Vagina (tissue), 2 donors: ENCODE measurements around the gene ALX3. TPM values are rescaled to one million over a fixed set of nuclear protein-coding genes. Genes with fewer than 3 reads are reported as not detected.

ENCODE experiments used
- DNase-seq, 2 donors: peaks; one replicate each; pipeline ENCODE4 v3.0.0-alpha.2; 2017; ENCODE audit errors: extremely low spot score in 2 of 2
- H3K27ac ChIP-seq: fragments of 200-600 bp; sonication (generic); one replicate; pipeline ENCODE4 v1.5.1; 2019
- H3K27me3 ChIP-seq: fragments of 200-600 bp; sonication (generic); one replicate; pipeline ENCODE4 v1.5.1; 2019
- H3K36me3 ChIP-seq, 2 donors: fragments of 200-600 bp; sonication (generic); one replicate each; pipeline ENCODE4 v1.5.1; 2017 to 2019
- H3K4me1 ChIP-seq: fragments of 200-600 bp; sonication (generic); one replicate; pipeline ENCODE4 v1.5.1; 2019
- H3K4me3 ChIP-seq, 2 donors: fragments of 200-600 bp; sonication (generic); 1 replicate in 1 of 2; 2 replicates in 1 of 2; pipeline ENCODE4 v1.5.1; 2016 to 2019
- H3K9me3 ChIP-seq: fragments of 200-600 bp; sonication (generic); one replicate; pipeline ENCODE4 v1.5.1; 2019
- CTCF ChIP-seq, 3 experiments: fragments of 450-650 bp in 2 of 3; fragments of 200-600 bp in 1 of 3; sonication (generic) in 1 of 3; IDR thresholded peaks; one replicate each; pipeline ENCODE4 v1.5.1; 2017 to 2019; ENCODE audit warnings: antibody characterized with exemption in 3 of 3, mild to moderate bottlenecking in 2 of 3, moderate library complexity in 2 of 3
- POLR2A ChIP-seq, 2 donors: fragments of 450-650 bp; IDR thresholded peaks; one replicate each; pipeline ENCODE4 v1.6.1; 2017; ENCODE audit warnings: antibody characterized with exemption in 2 of 2, mild to moderate bottlenecking in 2 of 2, moderate library complexity in 2 of 2
- POLR2AphosphoS5 ChIP-seq, 2 donors: sonication (generic); formaldehyde crosslinking; IDR thresholded peaks; one replicate each; pipeline ENCODE4 v1.9.0; 2017; ENCODE audit warnings: antibody characterized with exemption in 2 of 2, mild to moderate bottlenecking in 2 of 2, low read depth in 1 of 2; ENCODE audit not compliant: insufficient read depth in 1 of 2
- intact Hi-C: fragments of 100-400 bp; cut with DNase I; formaldehyde crosslinking; loops from one replicate; pipeline ENCODE4 v1.15.1; 2023
- total RNA-seq: library from RNA; depleted of rRNA; stranded (reverse); fragments of >200 nt; gene quantifications from one replicate; pipeline ENCODE4 v1.2.3, GENCODE V29; 2016

ALX3 gene
- total RNA-seq, 1 donor from 2014 or later, result not detected

GRCh38 chr1:110113551-110113950 lies 43.1 kb upstream of the ALX3 start:
- TF ChIP-seq CTCF (IDR thresholded peaks at IDR 0.05), result no peak
- TF ChIP-seq POLR2AphosphoS5 (IDR thresholded peaks at IDR 0.05; ENCODE audit: insufficient read depth in 1 of 2, low read depth in 1 of 2), result no peak
- no peak for TF ChIP-seq POLR2A (IDR thresholded peaks at IDR 0.05)
- Histone ChIP-seq H3K4me3 (no peak overlapping the region), H3K36me3 (no peaks in the 10 kb centered on the region), H3K4me1 (no peaks in the 10 kb centered on the region), H3K27me3 (no peaks in the 10 kb centered on the region), H3K27ac (no peak overlapping the region), H3K9me3 (no peaks in the 10 kb centered on the region)
- intact Hi-C loops, result no loop called here
- DNase-seq, result no peak

GRCh38 chr1:110112656-110113055 lies 42.2 kb upstream of the ALX3 start:
- no peak overlapping the region for H3K27ac ChIP-seq
- intact Hi-C loops, result no loop called here
- no peaks in the 10 kb centered on the region for H3K9me3 ChIP-seq
- H3K4me1 ChIP-seq, result no peaks in the 10 kb centered on the region
- no peaks in the 10 kb centered on the region for H3K27me3 ChIP-seq
- no peak for DNase-seq
- no peak overlapping the region for H3K4me3 ChIP-seq
- no peaks in the 10 kb centered on the region for H3K36me3 ChIP-seq
- TF ChIP-seq POLR2AphosphoS5 (IDR thresholded peaks at IDR 0.05; ENCODE audit: insufficient read depth in 1 of 2, low read depth in 1 of 2) (no peak), CTCF (IDR thresholded peaks at IDR 0.05) (no peak), POLR2A (IDR thresholded peaks at IDR 0.05) (no peak)

- H3K27me3 ChIP-seq, result no peaks in the 10 kb centered on the region
- H3K36me3 ChIP-seq, result no peaks in the 10 kb centered on the region
- DNase-seq, result no peak
- H3K27ac ChIP-seq, result no peak within 1 kb of the TSS
- intact Hi-C loops, result no loop called here
- no peaks in the 10 kb centered on the region for H3K9me3 ChIP-seq
- no peaks in the 10 kb centered on the region for H3K4me1 ChIP-seq
- H3K4me3 ChIP-seq, result no peak within 1 kb of the TSS
- TF ChIP-seq POLR2A (IDR thresholded peaks at IDR 0.05) (no peak), CTCF (IDR thresholded peaks at IDR 0.05) (no peak), POLR2AphosphoS5 (IDR thresholded peaks at IDR 0.05; ENCODE audit: insufficient read depth in 1 of 2, low read depth in 1 of 2) (no peak)
Measured at GRCh38 chr1:110112143-110112542, 41.7 kb upstream of the ALX3 start, which contains the start of gene UBL4B. TSS of gene UBL4B (plus strand) at chr1:110112443. CDS start at chr1:110112535, 92 bp downstream.

GRCh38 chr1:110111081-110111480 lies 40.6 kb upstream of the ALX3 start:
- Histone ChIP-seq H3K4me3 (no peak overlapping the region), H3K27ac (no peak overlapping the region), H3K27me3 (no peaks in the 10 kb centered on the region), H3K4me1 (no peaks in the 10 kb centered on the region), H3K9me3 (no peaks in the 10 kb centered on the region), H3K36me3 (no peaks in the 10 kb centered on the region)
- no peak for TF ChIP-seq POLR2AphosphoS5 (IDR thresholded peaks at IDR 0.05; ENCODE audit: insufficient read depth in 1 of 2, low read depth in 1 of 2)
- TF ChIP-seq CTCF (IDR thresholded peaks at IDR 0.05), result no peak
- no peak for TF ChIP-seq POLR2A (IDR thresholded peaks at IDR 0.05)
- intact Hi-C loops, result no loop called here
- no peak for DNase-seq

GRCh38 chr1:110107867-110108469 lies 37.5 kb upstream of the ALX3 start:
- Histone ChIP-seq H3K27me3 (no peaks in the 10 kb centered on the region), H3K27ac (no peak overlapping the region), H3K4me1 (no peaks in the 10 kb centered on the region), H3K36me3 (no peaks in the 10 kb centered on the region), H3K4me3 (no peak overlapping the region), H3K9me3 (no peaks in the 10 kb centered on the region)
- TF ChIP-seq CTCF (IDR thresholded peaks at IDR 0.05) (no peak), POLR2AphosphoS5 (IDR thresholded peaks at IDR 0.05; ENCODE audit: insufficient read depth in 1 of 2, low read depth in 1 of 2) (no peak), POLR2A (IDR thresholded peaks at IDR 0.05) (no peak)
- no peak for DNase-seq
- intact Hi-C loops, result loop anchor here (5.0 kb wide), 1 partner anchor 56 kb away; no protein-coding TSS in a partner anchor
